ENCODE results near the gene MPZL3.
"Not testable (repeated sequence)": the region's sequence is repeated elsewhere in the genome, so short reads cannot be mapped to it uniquely, and the experiment has no call there.

DNA sequence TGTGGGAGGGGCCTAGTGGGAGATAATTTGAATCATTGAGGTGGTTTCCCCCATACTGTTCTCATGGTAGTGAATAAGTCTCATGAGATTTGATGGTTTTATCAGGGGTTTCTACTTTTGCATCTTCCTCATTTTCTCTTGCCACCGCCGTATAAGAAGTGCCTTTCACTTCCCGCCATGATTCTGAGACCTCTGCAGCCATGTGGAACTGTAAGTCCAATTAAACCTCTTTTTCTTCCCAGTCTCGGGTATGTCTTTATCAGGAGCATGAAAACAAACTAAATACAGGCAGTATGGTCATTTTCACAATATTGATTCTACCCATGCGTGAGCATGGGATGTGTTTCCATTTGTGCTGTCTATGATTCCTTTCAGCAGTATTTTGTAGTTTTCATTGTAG is 59.3 kb downstream of the MPZL3 start:
- TF ChIP-seq CTCF, POLR2A (IDR thresholded peaks at IDR 0.05): not testable (repeated sequence)

Data from esophagus squamous epithelium (tissue), 4 donors.